SJSA1 (cell line): Measurements from ENCODE around the gene UBR1. TPM values are rescaled to one million over a fixed set of nuclear protein-coding genes. Genes with fewer than 3 reads are reported as not detected.

Experiments used
- DNase-seq, 2 experiments: peaks; one replicate each; pipeline ENCODE4 v3.0.0-alpha.2; 2015 to 2020; ENCODE audit warnings: low spot score in 2 of 2, low read depth in 1 of 2
- H3K27ac ChIP-seq: fragments of 250-450 bp; sonication (Bioruptor Pico); 2 replicates; pipeline ENCODE4 v1.5.1; 2020; ENCODE audit warnings: mild to moderate bottlenecking, moderate library complexity
- H3K27me3 ChIP-seq: fragments of 250-450 bp; sonication (Bioruptor Pico); replicated peaks from 2 replicates; pipeline ENCODE4 v1.5.1; 2020; ENCODE audit warnings: mild to moderate bottlenecking, moderate library complexity
- H3K36me3 ChIP-seq: fragments of 250-450 bp; sonication (Bioruptor Pico); 2 replicates; pipeline ENCODE4 v1.5.1; 2020; ENCODE audit warnings: mild to moderate bottlenecking
- H3K4me1 ChIP-seq: fragments of 250-450 bp; sonication (Bioruptor Pico); replicated peaks from 2 replicates; pipeline ENCODE4 v1.6.1; 2021; ENCODE audit warnings: mild to moderate bottlenecking
- H3K4me3 ChIP-seq: fragments of 250-450 bp; sonication (Bioruptor Pico); 2 replicates; pipeline ENCODE4 v1.5.1; 2020; ENCODE audit warnings: mild to moderate bottlenecking
- H3K9me3 ChIP-seq: fragments of 250-450 bp; sonication (Bioruptor Pico); replicated peaks from 2 replicates; pipeline ENCODE4 v1.5.1; 2020; ENCODE audit warnings: mild to moderate bottlenecking
- total RNA-seq: library from RNA; depleted of rRNA; stranded (reverse); fragments of >200 nt; shearing (Covaris generic); gene quantifications from 2 replicates; pipeline ENCODE4 v1.2.3, GENCODE V29; 2014; rRNA removed

UBR1 gene
- total RNA-seq = 30.6 and 39.2 TPM in 2 replicates

GRCh38 chr15:43105778-43106485 lies at the start of gene UBR1:
TSS of gene UBR1 (minus strand) at chr15:43106038. CDS start at chr15:43106022, 16 bp downstream.
- peaks cover 24% of the 10 kb centered on the region for H3K36me3 ChIP-seq
- no peaks in the 10 kb centered on the region for H3K27me3 ChIP-seq
- no peaks in the 10 kb centered on the region; the same call in 1 of the 2 replicates for H3K4me1 ChIP-seq
- DNase-seq = peak; percentile 83 to 92
- H3K27ac ChIP-seq = peak within 1 kb of the TSS; percentile 54
- no peaks in the 10 kb centered on the region for H3K9me3 ChIP-seq
- H3K4me3 ChIP-seq = peak within 1 kb of the TSS; percentile 57

- no peak overlapping the region for H3K27ac ChIP-seq
- H3K36me3 ChIP-seq = peaks cover 27% of the 10 kb centered on the region
- DNase-seq = no peak
- no peaks in the 10 kb centered on the region for H3K27me3 ChIP-seq
- no peak overlapping the region for H3K4me3 ChIP-seq
- H3K4me1 ChIP-seq = peaks cover 9% of the 10 kb centered on the region; the same call in 1 of the 2 replicates
- H3K9me3 ChIP-seq = no peaks in the 10 kb centered on the region
Measured at GRCh38 chr15:43153269-43153668, 47.4 kb upstream of the UBR1 start.

- no peak overlapping the region for H3K4me3 ChIP-seq
Measured at GRCh38 chr15:43151688-43152087, 45.9 kb upstream of the UBR1 start.

GRCh38 chr15:43150191-43150929 lies 44.5 kb upstream of the UBR1 start:
- peaks cover 9% of the 10 kb centered on the region; the same call in 1 of the 2 replicates for H3K4me1 ChIP-seq
- no peaks in the 10 kb centered on the region for H3K27me3 ChIP-seq
- peak overlapping the region; percentile 21 for H3K27ac ChIP-seq
- DNase-seq = peak; percentile 46 to 58
- H3K4me3 ChIP-seq = no peak overlapping the region
- peaks cover 24% of the 10 kb centered on the region for H3K36me3 ChIP-seq
- H3K9me3 ChIP-seq = no peaks in the 10 kb centered on the region

More at GRCh38 chr15:43151688-43152087, 45.9 kb upstream of the UBR1 start:
- H3K9me3 ChIP-seq = no peaks in the 10 kb centered on the region
- no peak overlapping the region for H3K27ac ChIP-seq
- H3K27me3 ChIP-seq = no peaks in the 10 kb centered on the region
- H3K36me3 ChIP-seq = peaks cover 27% of the 10 kb centered on the region
- peaks cover 9% of the 10 kb centered on the region; the same call in 1 of the 2 replicates for H3K4me1 ChIP-seq
- no peak for DNase-seq

- Histone ChIP-seq H3K4me1 (peaks cover 9% of the 10 kb centered on the region; the same call in 1 of the 2 replicates), H3K36me3 (peaks cover 17% of the 10 kb centered on the region), H3K9me3 (no peaks in the 10 kb centered on the region), H3K27me3 (no peaks in the 10 kb centered on the region), H3K4me3 (no peak overlapping the region), H3K27ac (no peak overlapping the region)
- no peak for DNase-seq
Measured at GRCh38 chr15:43146184-43146583, 40.3 kb upstream of the UBR1 start.

GRCh38 chr15:43144512-43144911 lies 38.7 kb upstream of the UBR1 start:
- Histone ChIP-seq H3K27me3 (no peaks in the 10 kb centered on the region), H3K36me3 (peaks cover 13% of the 10 kb centered on the region), H3K9me3 (no peaks in the 10 kb centered on the region), H3K4me1 (no peaks in the 10 kb centered on the region), H3K27ac (no peak overlapping the region), H3K4me3 (no peak overlapping the region)
- DNase-seq = no peak

GRCh38 chr15:43143203-43143941 lies 37.5 kb upstream of the UBR1 start:
- no peaks in the 10 kb centered on the region for H3K9me3 ChIP-seq
- no peak overlapping the region for H3K4me3 ChIP-seq
- no peak overlapping the region for H3K27ac ChIP-seq
- H3K27me3 ChIP-seq = no peaks in the 10 kb centered on the region
- H3K36me3 ChIP-seq = peaks cover 21% of the 10 kb centered on the region
- no peak for DNase-seq
- H3K4me1 ChIP-seq = no peaks in the 10 kb centered on the region

GRCh38 chr15:43135351-43135750 lies 29.5 kb upstream of the UBR1 start:
- Histone ChIP-seq H3K9me3 (no peaks in the 10 kb centered on the region), H3K27ac (no peak overlapping the region), H3K4me1 (peaks cover 6% of the 10 kb centered on the region), H3K36me3 (peaks cover 18% of the 10 kb centered on the region), H3K4me3 (no peak overlapping the region), H3K27me3 (no peaks in the 10 kb centered on the region)
- no peak for DNase-seq

- Histone ChIP-seq H3K4me1 (peaks cover 6% of the 10 kb centered on the region), H3K27ac (no peak overlapping the region)
Measured at GRCh38 chr15:43134157-43134635, 28.4 kb upstream of the UBR1 start.

GRCh38 chr15:43133430-43134156 lies 27.8 kb upstream of the UBR1 start, which contains the start of gene TMEM62:
TSS of gene TMEM62 (plus strand) at chr15:43133586. CDS start at chr15:43133803, 217 bp downstream.
- H3K4me3 ChIP-seq = peak within 1 kb of the TSS; percentile 67
- H3K36me3 ChIP-seq = peaks cover 6% of the 10 kb centered on the region; the same call in 1 of the 2 replicates
- H3K9me3 ChIP-seq = no peaks in the 10 kb centered on the region; the same call in 1 of the 2 replicates
- H3K4me1 ChIP-seq = peaks cover 6% of the 10 kb centered on the region
- DNase-seq = peak; percentile 67 to 70
- no peaks in the 10 kb centered on the region for H3K27me3 ChIP-seq
- H3K27ac ChIP-seq = no peak within 1 kb of the TSS

More at GRCh38 chr15:43134157-43134635, 28.4 kb upstream of the UBR1 start:
- Histone ChIP-seq H3K27me3 (no peaks in the 10 kb centered on the region), H3K36me3 (peaks cover 11% of the 10 kb centered on the region), H3K9me3 (no peaks in the 10 kb centered on the region; the same call in 1 of the 2 replicates), H3K4me3 (peak overlapping the region; percentile 67)
- DNase-seq = no peak

- Histone ChIP-seq H3K9me3 (no peaks in the 10 kb centered on the region; the same call in 1 of the 2 replicates), H3K27me3 (no peaks in the 10 kb centered on the region), H3K27ac (no peak overlapping the region), H3K4me1 (peaks cover 6% of the 10 kb centered on the region), H3K36me3 (peaks cover 4% of the 10 kb centered on the region; the same call in 1 of the 2 replicates), H3K4me3 (peak overlapping the region; percentile 67)
- DNase-seq = no peak
Measured at GRCh38 chr15:43132830-43133429, 27.1 kb upstream of the UBR1 start.

- H3K9me3 ChIP-seq = no peaks in the 10 kb centered on the region; the same call in 1 of the 2 replicates
- H3K27me3 ChIP-seq = no peaks in the 10 kb centered on the region
- no peak overlapping the region for H3K27ac ChIP-seq
- H3K36me3 ChIP-seq = no peaks in the 10 kb centered on the region
- no peak overlapping the region for H3K4me3 ChIP-seq
- H3K4me1 ChIP-seq = peaks cover 1% of the 10 kb centered on the region
- no peak for DNase-seq
Measured at GRCh38 chr15:43128980-43129335, 23.1 kb upstream of the UBR1 start.
